Stimulated activated CD8-positive, alpha-beta memory T cell treated with anti-CD3 and anti-CD28 coated beads, Interleukin-4, amount 100 ng/mL, for 48 hours (primary cell): Measurements from ENCODE around the gene BCCIP.
A peak's percentile ranks its signal among the peaks of the same experiment; 100 is the strongest.

Experiments used
- DNase-seq: peaks from one replicate; pipeline ENCODE4 v3.0.0-alpha.2; 2020

Gene BCCIP

GRCh38 chr10:125822878-125823662 is at the start of gene BCCIP, which contains the start of gene UROS:
TSS of gene BCCIP (plus strand) at chr10:125823546. CDS start at chr10:125823558, 12 bp downstream.
TSS of gene UROS (minus strand) at chr10:125823258. CDS start at chr10:125816499, 6,759 bp downstream.
- DNase-seq = peak; percentile 90

GRCh38 chr10:125773687-125774543 is 49.4 kb upstream of the BCCIP start:
- DNase-seq = no peak

GRCh38 chr10:125774581-125775191 is 48.7 kb upstream of the BCCIP start:
- DNase-seq = no peak

- DNase-seq = no peak
Measured at GRCh38 chr10:125775491-125776106, 47.7 kb upstream of the BCCIP start, which contains the start of gene MMP21. TSS of gene MMP21 (minus strand) at chr10:125775821. CDS start at chr10:125775821, 0 bp downstream.

GRCh38 chr10:125777806-125778205 is 45.5 kb upstream of the BCCIP start:
- DNase-seq = no peak

GRCh38 chr10:125778556-125778955 is 44.8 kb upstream of the BCCIP start:
- no peak for DNase-seq

- DNase-seq = no peak
Measured at GRCh38 chr10:125779403-125780327, 43.7 kb upstream of the BCCIP start.

GRCh38 chr10:125781374-125781773 is 42.0 kb upstream of the BCCIP start:
- no peak for DNase-seq

GRCh38 chr10:125782054-125782453 is 41.3 kb upstream of the BCCIP start:
- DNase-seq = no peak

- DNase-seq = no peak
Measured at GRCh38 chr10:125782616-125783015, 40.7 kb upstream of the BCCIP start.

GRCh38 chr10:125783408-125783807 is 39.9 kb upstream of the BCCIP start:
- no peak for DNase-seq

- no peak for DNase-seq
Measured at GRCh38 chr10:125783957-125784356, 39.4 kb upstream of the BCCIP start.

- no peak for DNase-seq
Measured at GRCh38 chr10:125785791-125786190, 37.6 kb upstream of the BCCIP start.

- no peak for DNase-seq
Measured at GRCh38 chr10:125788156-125789034, 35.0 kb upstream of the BCCIP start.

- no peak for DNase-seq
Measured at GRCh38 chr10:125792342-125793300, 30.7 kb upstream of the BCCIP start.

GRCh38 chr10:125795128-125795527 is 28.2 kb upstream of the BCCIP start:
- DNase-seq = no peak

GRCh38 chr10:125795637-125796190 is 27.6 kb upstream of the BCCIP start:
- DNase-seq = no peak

GRCh38 chr10:125797424-125797823 is 25.9 kb upstream of the BCCIP start:
- no peak for DNase-seq
